ENCODE results near the gene SYNGR2. TPM values are rescaled to one million over a fixed set of nuclear protein-coding genes. Genes with fewer than 3 reads are reported as not detected.

Gene SYNGR2
- total and polyA plus RNA-seq, 2 of the 8 experiments (the other 6 are each of a cell fraction or from before 2014, with no cell fraction given) = 50.0 to 139 TPM

- H2BK20ac ChIP-seq (ENCODE audit: low read length) = no peak overlapping the region
- peaks cover 12% of the 10 kb centered on the region for H3K79me1 ChIP-seq (ENCODE audit: low read depth, low read length)
- no peak overlapping the region for H2BK5ac ChIP-seq (ENCODE audit: low read depth, low read length)
- H2BK15ac ChIP-seq (ENCODE audit: low read length) = no peak overlapping the region
- H2AFZ ChIP-seq (ENCODE audit: low read length) = no peak overlapping the region
- H2AK5ac ChIP-seq (ENCODE audit: low read depth, low read length) = no peak overlapping the region
- peaks cover 10% of the 10 kb centered on the region in 2 experiments for H4K20me1 ChIP-seq (replicated peaks in 1 of 2; ENCODE audit: control insufficient read depth in 1 of 2, insufficient read depth in 2 of 2, low read length in 2 of 2)
- peaks cover 22 to 57% (median 39%) of the 10 kb centered on the region in 4 experiments for H3K36me3 ChIP-seq (ENCODE audit: control insufficient read depth in 2 of 4, insufficient read depth in 4 of 4, low read length in 3 of 4)
- peaks cover 4% of the 10 kb centered on the region for H3K23me2 ChIP-seq (ENCODE audit: low read depth, low read length)
- H3K9me3 ChIP-seq (ENCODE audit: insufficient read depth in 2 of 2, low read depth in 1 of 2, low read length in 1 of 2) = no peaks in the 10 kb centered on the region
- H3K14ac ChIP-seq (ENCODE audit: insufficient read length) = no peak overlapping the region
- no peak overlapping the region for H4K91ac ChIP-seq (replicated peaks; ENCODE audit: insufficient read length, low read length)
- DNase-seq (ENCODE audit: low read depth in 1 of 2, low spot score in 2 of 2) = no peak
- ChIA-PET POLR2A (ENCODE audit: partially characterized antibody) (interaction anchor here (0.7 to 7.3 kb wide), 10 partner anchors 8 to 54 kb away, joined by 3 to 67 read pairs (median 5); no protein-coding TSS in a partner anchor), CTCF (ENCODE audit: partially characterized antibody) (interaction anchor here (0.6 to 6.9 kb wide), 5 partner anchors 8 to 96 kb away, joined by 3 to 76 read pairs (median 5); no protein-coding TSS in a partner anchor)
- H3K79me2 ChIP-seq (ENCODE audit: control insufficient read depth in 1 of 2, insufficient read depth in 2 of 2, low read length in 2 of 2) = peaks cover 0 to 42% of the 10 kb centered on the region in 2 experiments; a peak in 3 of 4 replicates
- FAIRE-seq = no peak
- H4K5ac ChIP-seq (ENCODE audit: insufficient read length, low read depth, low read length) = no peak overlapping the region
- no peak overlapping the region for H3K56ac ChIP-seq (replicated peaks; ENCODE audit: insufficient read length, low read depth, low read length)
- H2BK120ac ChIP-seq (replicated peaks; ENCODE audit: low read depth, low read length) = no peak overlapping the region
- no peak overlapping the region for H3K27ac ChIP-seq (ENCODE audit: low read depth, low read length)
- WGBS, 2 experiments (ENCODE audit: extremely low coverage in 1 of 2, insufficient coverage in 1 of 2, insufficient read length in 1 of 2, insufficient replicate concordance in 2 of 2, low coverage in 1 of 2, low lambda C conversion rate in 2 of 2, missing lambda C conversion rate in 1 of 2) = 92% methylated on average over 10 of the region's 10 CpGs; no CpG with 5 or more reads in 1 of the 2 experiments
- H3K4ac ChIP-seq (replicated peaks; ENCODE audit: insufficient read length, low read depth, low read length) = no peak overlapping the region
- no peak overlapping the region for H2BK12ac ChIP-seq (ENCODE audit: low read depth, low read length)
- no peaks in the 10 kb centered on the region; a peak in 1 of 7 replicates for H3K27me3 ChIP-seq (replicated peaks in 1 of 4; ENCODE audit: control insufficient read depth in 3 of 4, extremely low read depth in 1 of 4, insufficient read depth in 3 of 4, low read length in 3 of 4)
- TF ChIP-seq SIX5 (IDR thresholded peaks at IDR 0.05; ENCODE audit: low read depth, low read length) = no peak
- TF ChIP-seq NRF1 (IDR thresholded peaks at IDR 0.05; ENCODE audit: low read depth, low read length) = no peak
- no peak for TF ChIP-seq NANOG (IDR thresholded peaks at IDR 0.05; ENCODE audit: insufficient read depth, low read depth, low read length, poor library complexity, severe bottlenecking)
- no peak for TF ChIP-seq BCL11A (IDR thresholded peaks at IDR 0.05; ENCODE audit: low read depth in 2 of 2, low read length in 2 of 2)
- TF ChIP-seq MAFK (IDR thresholded peaks at IDR 0.05; ENCODE audit: low read depth, low read length) = no peak
- TF ChIP-seq CHD2 (IDR thresholded peaks at IDR 0.05; ENCODE audit: low read length) = no peak
- no peak for TF ChIP-seq CBX8 (IDR thresholded peaks at IDR 0.05; ENCODE audit: borderline replicate concordance, low read depth, low read length)
- H3K4me3 ChIP-seq (ENCODE audit: extremely low read depth in 1 of 4, insufficient read depth in 2 of 4, low read depth in 3 of 4, low read length in 4 of 4) = no peak overlapping the region
- H3K18ac ChIP-seq (ENCODE audit: extremely low read depth, low read length) = no peak overlapping the region
- H3K23ac ChIP-seq (ENCODE audit: insufficient read length) = no peak overlapping the region
- H3K4me2 ChIP-seq (ENCODE audit: insufficient read depth in 1 of 2, low read depth in 2 of 2, low read length in 2 of 2) = peak overlapping the region in 1 of 2 experiments; percentile 80; a peak in 1 of 4 replicates
- peak overlapping the region in 2 of 4 experiments; percentile 9 to 24; a peak in 1 of 7 replicates for H3K9ac ChIP-seq (replicated peaks in 1 of 4; ENCODE audit: extremely low read depth in 1 of 4, low read depth in 3 of 4, low read length in 3 of 4)
- peaks cover 0 to 13% (median 5%) of the 10 kb centered on the region in 4 experiments; a peak in 6 of 7 replicates for H3K4me1 ChIP-seq (replicated peaks in 1 of 4; ENCODE audit: control insufficient read depth in 3 of 4, insufficient read depth in 4 of 4, low read length in 3 of 4)
- no peak overlapping the region for H4K8ac ChIP-seq (ENCODE audit: extremely low read depth, insufficient read depth, low read length)
These were observed 16.0 kb downstream of the SYNGR2 start for GRCh38 chr17:78184351-78184750.

Measured in H1 (cell line).